GM12801 (cell line): Measurements from ENCODE around the gene PTPRU.

Source experiments
- CTCF ChIP-seq: IDR thresholded peaks from one replicate; pipeline ENCODE4 v1.5.1; 2011; ENCODE audit warnings: control low read depth; ENCODE audit not compliant: insufficient read length; ENCODE audit errors: extremely low read depth

PTPRU gene

GRCh38 chr1:29329022-29329775 lies 92.9 kb downstream of the PTPRU start:
- TF ChIP-seq CTCF = no peak

DNA sequence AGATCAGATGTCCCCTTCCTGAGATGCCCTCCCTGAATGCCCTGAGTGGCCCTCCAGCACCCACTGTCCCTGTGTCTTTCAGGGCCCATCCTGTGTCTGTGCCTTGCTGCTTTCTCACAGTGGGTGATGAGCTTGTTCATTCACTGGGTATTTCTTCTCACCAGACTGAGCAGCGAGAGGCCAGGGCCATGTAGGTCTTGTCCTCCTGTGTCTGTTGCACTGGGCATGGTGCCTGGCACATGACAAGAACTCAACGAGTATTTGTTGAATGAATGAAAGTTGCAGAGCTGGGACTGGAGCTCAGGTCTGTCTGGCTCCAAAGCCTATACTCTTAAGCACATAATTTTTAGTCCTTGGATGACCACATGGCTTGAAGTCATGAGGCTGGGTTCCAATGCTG lies 93.8 kb downstream of the PTPRU start:
- no peak for TF ChIP-seq CTCF

GRCh38 chr1:29330856-29331255 lies 94.5 kb downstream of the PTPRU start:
- no peak for TF ChIP-seq CTCF

DNA sequence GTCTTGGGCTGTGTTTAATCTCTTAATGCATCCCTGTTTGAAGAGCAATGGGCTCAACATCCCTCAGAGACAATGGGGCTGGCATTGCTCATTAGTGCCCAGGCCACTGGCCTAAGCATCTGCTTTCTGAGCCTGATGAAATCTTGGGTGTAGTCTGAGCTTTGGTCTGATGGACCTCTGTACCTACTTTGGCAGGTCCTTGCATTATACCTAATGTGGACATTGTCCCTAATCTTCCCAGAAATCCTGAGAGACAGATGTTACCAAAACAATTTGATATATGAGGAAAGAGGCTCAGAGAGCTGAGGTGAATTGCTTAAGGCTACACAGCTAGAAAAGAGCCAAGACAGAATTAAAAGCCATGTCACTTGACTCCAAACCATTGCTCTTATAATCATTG lies 95.0 kb downstream of the PTPRU start:
- no peak for TF ChIP-seq CTCF

DNA sequence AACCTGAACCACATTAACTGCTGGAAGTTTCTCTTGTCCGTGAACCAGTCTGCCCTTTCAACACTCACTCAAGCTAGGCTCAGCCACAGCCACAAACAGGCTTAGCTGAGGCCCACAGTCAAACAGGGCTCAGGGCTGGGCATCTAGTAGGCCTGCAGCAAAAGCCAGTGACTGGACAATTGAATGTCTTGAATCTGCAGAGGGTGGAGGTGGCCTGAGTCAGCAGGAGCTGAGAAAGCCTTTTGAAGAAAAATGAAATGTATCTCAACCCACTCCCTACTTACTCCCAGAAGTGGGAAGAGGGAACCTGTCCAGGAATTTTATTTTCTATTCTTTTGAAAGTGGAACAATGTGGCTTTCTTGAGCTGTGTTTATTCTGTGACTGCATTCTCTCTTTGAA lies 95.4 kb downstream of the PTPRU start:
- no peak for TF ChIP-seq CTCF

DNA sequence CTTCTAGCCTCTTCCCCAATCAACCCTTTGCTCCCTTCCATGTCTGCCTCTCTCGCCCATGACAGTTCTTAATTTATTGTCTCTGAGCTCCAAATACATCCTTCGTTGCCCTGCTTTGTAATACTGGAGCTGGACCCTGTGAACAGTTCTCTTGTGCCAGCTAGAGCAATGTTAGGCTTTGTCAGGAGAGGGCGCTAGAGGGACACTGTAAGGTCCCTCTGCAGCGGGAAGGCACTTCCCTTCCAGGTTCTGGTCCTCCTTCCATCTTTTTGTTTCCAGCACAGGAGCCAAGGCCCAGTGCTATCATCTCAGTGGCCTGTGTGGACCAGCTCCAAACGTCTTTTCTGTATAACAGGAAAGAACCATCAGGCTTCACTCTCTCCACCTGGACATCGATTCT lies 95.9 kb downstream of the PTPRU start:
- TF ChIP-seq CTCF = no peak

DNA sequence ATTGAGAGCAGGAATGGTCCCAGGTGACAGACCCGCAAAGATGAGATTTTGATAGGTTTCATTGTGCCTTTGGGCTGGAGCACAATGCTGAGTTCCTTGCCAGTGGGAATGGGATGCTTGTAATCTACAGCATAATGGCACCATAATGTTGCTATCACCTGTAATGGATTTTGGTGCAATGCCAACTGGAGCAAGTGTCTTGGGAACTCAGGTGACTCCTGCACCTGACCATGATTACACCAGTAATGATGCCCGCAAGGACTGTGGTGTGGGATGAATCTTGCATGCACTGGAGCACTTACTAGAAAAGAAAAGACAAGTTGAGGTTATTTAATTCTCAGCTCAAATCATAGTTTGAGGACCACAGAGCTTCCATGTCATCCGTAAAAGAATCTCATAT lies 96.7 kb downstream of the PTPRU start:
- no peak for TF ChIP-seq CTCF
